Nephron (organoid): Measurements from ENCODE around the gene AKAP17A.

Experiments
- H3K27ac Mint-ChIP-seq, 3 experiments: 2 replicates each; pipeline ENCODE4 v1.8.0; 2020; ENCODE audit warnings: mixed read lengths in 3 of 3, mild to moderate bottlenecking in 2 of 3, moderate library complexity in 1 of 3
- H3K27me3 Mint-ChIP-seq: 2 replicates; pipeline ENCODE4 v1.8.0; 2021; ENCODE audit warnings: low read depth, mild to moderate bottlenecking, moderate library complexity, mixed read lengths
- H3K36me3 Mint-ChIP-seq: 2 replicates; pipeline ENCODE4 v1.8.0; 2020; ENCODE audit warnings: low read depth, mixed read lengths
- H3K4me1 Mint-ChIP-seq: 2 replicates; pipeline ENCODE4 v1.8.0; 2020; ENCODE audit warnings: mixed read lengths
- H3K4me3 Mint-ChIP-seq, 3 experiments: 2 replicates each; pipeline ENCODE4 v1.8.0; 2020; ENCODE audit warnings: mild to moderate bottlenecking in 3 of 3, mixed read lengths in 3 of 3, moderate library complexity in 2 of 3
- H3K9me3 Mint-ChIP-seq: 2 replicates; pipeline ENCODE4 v1.8.0; 2020; ENCODE audit warnings: mixed read lengths
- TF ChIP-seq, protein P1 (sequence below), 3 experiments: fragments of 200-600 bp; sonication (generic); IDR thresholded peaks; one replicate each; pipeline ENCODE4 v1.5.0; 2021; ENCODE audit warnings: antibody characterized with exemption in 3 of 3; ENCODE audit not compliant: unreplicated experiment in 3 of 3

The AKAP17A gene, protein sequence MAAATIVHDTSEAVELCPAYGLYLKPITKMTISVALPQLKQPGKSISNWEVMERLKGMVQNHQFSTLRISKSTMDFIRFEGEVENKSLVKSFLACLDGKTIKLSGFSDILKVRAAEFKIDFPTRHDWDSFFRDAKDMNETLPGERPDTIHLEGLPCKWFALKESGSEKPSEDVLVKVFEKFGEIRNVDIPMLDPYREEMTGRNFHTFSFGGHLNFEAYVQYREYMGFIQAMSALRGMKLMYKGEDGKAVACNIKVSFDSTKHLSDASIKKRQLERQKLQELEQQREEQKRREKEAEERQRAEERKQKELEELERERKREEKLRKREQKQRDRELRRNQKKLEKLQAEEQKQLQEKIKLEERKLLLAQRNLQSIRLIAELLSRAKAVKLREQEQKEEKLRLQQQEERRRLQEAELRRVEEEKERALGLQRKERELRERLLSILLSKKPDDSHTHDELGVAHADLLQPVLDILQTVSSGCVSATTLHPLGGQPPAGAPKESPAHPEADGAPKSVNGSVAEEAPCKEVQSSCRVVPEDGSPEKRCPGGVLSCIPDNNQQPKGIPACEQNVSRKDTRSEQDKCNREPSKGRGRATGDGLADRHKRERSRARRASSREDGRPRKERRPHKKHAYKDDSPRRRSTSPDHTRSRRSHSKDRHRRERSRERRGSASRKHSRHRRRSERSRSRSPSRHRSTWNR

DNA sequence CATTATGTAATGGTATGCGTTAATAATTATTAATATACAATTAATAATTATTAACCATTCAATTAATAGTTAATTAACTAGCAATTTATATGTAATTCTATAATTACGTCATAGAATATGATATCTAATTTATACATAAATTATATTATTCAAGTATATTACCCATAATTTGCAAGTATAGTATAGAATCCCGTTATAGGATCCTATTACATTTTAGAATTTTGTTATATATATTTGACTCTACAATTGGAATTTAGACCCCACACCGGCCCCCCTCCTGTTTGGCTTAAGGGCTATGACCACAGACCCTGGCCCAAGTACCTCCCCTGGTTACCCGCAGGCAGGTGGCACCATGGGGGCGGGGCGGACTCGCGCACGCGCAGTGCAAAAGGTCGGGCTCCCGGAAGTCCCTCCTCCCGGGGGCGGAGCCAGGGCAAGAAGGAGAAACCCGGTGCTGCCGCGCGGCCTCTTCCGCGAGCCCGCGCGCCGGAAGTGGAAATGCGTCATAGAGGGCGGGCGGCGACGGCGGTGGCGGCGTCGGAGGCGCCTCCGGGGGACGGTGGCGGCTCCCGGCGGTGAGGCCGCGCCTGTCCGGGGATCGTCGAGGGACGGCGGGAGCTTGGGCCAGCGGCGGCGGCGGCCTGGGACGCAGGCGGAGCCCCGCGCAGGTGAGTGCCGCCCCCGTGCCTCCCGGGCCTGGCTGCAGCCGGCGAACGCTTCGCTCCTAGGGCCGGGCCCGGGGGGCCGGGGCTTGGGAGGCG is at the start of gene AKAP17A:
AKAP17A (plus strand) TSS at position 503 of the 761 bp plus-strand sequence. CDS start 1,859 bp downstream, outside the sequence.
- H3K4me1 Mint-ChIP-seq: peaks cover 14% of the 10 kb centered on the region
- H3K27ac Mint-ChIP-seq: peak within 1 kb of the TSS; percentile 88 to 95 (median 92)
- H3K4me3 Mint-ChIP-seq: peak within 1 kb of the TSS; percentile 93 to 97 (median 95)
- no peaks in the 10 kb centered on the region for H3K27me3 Mint-ChIP-seq
- TF ChIP-seq, protein P1, sequence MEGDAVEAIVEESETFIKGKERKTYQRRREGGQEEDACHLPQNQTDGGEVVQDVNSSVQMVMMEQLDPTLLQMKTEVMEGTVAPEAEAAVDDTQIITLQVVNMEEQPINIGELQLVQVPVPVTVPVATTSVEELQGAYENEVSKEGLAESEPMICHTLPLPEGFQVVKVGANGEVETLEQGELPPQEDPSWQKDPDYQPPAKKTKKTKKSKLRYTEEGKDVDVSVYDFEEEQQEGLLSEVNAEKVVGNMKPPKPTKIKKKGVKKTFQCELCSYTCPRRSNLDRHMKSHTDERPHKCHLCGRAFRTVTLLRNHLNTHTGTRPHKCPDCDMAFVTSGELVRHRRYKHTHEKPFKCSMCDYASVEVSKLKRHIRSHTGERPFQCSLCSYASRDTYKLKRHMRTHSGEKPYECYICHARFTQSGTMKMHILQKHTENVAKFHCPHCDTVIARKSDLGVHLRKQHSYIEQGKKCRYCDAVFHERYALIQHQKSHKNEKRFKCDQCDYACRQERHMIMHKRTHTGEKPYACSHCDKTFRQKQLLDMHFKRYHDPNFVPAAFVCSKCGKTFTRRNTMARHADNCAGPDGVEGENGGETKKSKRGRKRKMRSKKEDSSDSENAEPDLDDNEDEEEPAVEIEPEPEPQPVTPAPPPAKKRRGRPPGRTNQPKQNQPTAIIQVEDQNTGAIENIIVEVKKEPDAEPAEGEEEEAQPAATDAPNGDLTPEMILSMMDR (IDR thresholded peaks at IDR 0.05; ENCODE audit: unreplicated experiment in 3 of 3): no peak
- no peaks in the 10 kb centered on the region for H3K9me3 Mint-ChIP-seq
- peaks cover 32% of the 10 kb centered on the region for H3K36me3 Mint-ChIP-seq

DNA sequence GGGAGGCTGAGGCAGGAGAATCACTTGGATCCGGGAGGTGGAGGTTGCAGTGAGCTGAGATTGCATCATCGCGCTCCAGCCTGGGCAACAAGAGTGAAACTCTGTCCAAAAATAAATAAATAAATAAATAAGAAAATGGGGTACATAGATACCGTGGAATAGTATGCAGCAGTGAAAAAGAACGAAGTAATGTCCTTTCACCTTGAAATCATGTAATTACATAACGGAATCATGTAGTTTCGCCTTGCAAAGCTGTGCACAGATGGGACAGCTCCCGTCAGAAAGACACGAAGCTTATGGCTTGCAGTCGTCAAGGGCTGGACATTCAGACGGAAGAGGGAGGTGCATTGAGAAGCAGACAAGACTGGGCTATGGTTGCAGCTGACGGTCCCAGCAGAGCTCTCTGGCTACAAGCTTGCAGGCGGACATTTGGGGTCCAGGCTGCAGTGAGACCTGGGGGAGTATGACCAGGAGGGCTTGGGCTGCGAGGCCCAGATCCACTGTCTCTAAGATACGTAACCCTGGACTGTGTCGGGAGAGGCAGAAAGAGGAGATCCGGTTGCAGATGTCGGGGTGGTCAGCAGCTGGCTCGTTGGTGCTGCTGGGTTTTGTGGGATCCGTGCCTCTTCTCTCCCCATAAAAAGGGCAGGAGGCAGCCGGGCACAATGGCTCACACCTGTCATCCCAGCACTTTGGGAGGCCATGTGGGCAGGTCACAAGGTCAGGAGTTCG is 48.2 kb upstream of the AKAP17A start:
- TF ChIP-seq, protein P1 (IDR thresholded peaks at IDR 0.05; ENCODE audit: unreplicated experiment in 3 of 3): no peak
- H3K4me3 Mint-ChIP-seq: no peak overlapping the region

DNA sequence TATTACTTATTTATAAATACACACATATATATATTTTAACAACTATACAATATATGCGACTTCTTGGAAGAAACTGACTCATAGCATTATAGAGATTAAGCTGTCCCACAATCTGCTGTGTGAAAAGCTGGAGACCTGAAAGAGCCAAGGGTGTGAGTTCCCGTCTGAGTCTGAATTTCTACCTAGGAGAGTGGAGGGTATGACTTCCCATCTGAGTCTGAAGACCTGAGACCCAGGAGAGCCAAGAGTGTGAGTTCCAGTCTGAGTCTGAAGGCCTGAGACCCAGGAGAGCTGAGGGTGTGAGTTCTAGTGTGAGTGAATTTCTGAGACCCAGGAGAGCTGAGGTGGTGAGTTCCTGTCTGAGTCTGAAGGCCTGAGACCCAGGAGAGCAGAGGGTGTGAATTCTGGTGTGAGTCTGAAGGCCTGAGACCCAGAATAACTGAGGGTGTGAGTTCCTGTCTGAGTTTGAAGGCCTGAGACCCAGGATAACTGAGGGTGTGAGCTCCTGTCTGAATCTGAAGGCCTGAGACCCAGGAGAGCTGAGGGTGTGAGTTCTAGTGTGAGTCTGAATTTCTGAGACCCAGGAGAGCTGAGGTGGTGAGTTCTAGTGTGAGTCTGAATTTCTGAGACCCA is 45.5 kb upstream of the AKAP17A start:
- no peaks in the 10 kb centered on the region for H3K4me1 Mint-ChIP-seq
- no peak overlapping the region for H3K27ac Mint-ChIP-seq
- no peak overlapping the region for H3K4me3 Mint-ChIP-seq
- TF ChIP-seq, protein P1 (IDR thresholded peaks at IDR 0.05; ENCODE audit: unreplicated experiment in 3 of 3): no peak
- no peaks in the 10 kb centered on the region for H3K36me3 Mint-ChIP-seq
- H3K27me3 Mint-ChIP-seq: peaks cover 4% of the 10 kb centered on the region
- H3K9me3 Mint-ChIP-seq: peaks cover 5% of the 10 kb centered on the region

More for the DNA sequence above, 48.2 kb upstream of the AKAP17A start:
- Mint-ChIP-seq H3K4me1 (no peaks in the 10 kb centered on the region), H3K27me3 (peaks cover 10% of the 10 kb centered on the region), H3K36me3 (no peaks in the 10 kb centered on the region), H3K27ac (no peak overlapping the region), H3K9me3 (no peaks in the 10 kb centered on the region)

DNA sequence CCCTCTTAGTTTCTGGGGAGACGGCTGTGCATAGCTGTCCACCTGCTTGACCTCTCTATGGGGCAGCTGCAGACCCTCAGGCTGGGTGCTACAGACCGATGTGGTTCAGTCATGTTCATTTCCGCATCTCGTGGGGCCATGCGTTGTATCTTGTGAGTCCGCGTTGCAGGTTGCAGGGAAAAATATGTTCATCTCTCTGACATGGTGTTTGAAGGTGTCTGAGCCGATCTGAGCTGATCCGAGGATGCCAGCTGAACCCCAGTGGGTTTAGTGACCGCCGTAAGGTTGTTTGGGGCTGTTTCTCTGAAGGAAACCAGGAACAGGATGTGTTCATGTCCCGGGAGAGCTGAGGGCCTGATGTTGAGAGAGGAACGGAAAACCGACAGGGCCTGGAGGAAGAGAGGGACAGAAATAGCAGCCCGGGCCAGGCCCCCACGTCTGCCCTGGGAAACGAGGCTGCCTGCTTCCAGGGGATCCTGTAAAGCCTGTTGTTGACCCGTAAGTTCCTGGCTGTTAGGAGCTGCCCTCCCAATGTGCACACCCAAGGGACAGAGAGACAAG is 44.6 kb upstream of the AKAP17A start:
- H3K36me3 Mint-ChIP-seq: no peaks in the 10 kb centered on the region
- no peak overlapping the region for H3K4me3 Mint-ChIP-seq
- H3K9me3 Mint-ChIP-seq: peaks cover 5% of the 10 kb centered on the region
- peaks cover 9% of the 10 kb centered on the region for H3K27me3 Mint-ChIP-seq
- H3K4me1 Mint-ChIP-seq: no peaks in the 10 kb centered on the region
- TF ChIP-seq, protein P1 (IDR thresholded peaks at IDR 0.05; ENCODE audit: unreplicated experiment in 3 of 3): no peak
- H3K27ac Mint-ChIP-seq: no peak overlapping the region
